ENCODE data around the gene FOXD4L6.
"Not testable (repeated sequence)": the region's sequence is repeated elsewhere in the genome, so short reads cannot be mapped to it uniquely, and the experiment has no call there.

The FOXD4L6 gene

DNA sequence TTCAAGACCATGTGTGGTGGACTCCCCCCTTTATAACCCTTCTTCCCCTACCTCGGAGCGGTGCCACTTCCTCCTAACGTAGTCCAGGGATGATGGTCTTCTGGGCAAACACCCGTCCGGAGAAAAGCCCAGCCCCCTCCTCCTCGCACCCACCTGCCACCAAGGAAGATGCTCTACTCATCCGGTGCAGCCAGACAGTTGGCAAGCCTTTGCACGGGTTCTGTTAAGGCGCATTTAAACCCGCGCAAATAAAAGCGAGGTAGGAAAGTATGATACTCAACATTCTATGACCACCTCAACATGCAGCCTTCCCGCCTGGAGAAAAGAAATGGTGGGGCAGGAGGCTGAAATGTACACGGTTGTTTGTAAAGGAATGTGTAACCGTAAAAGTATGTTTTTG, at the start of gene FOXD4L6:
Gene FOXD4L6 (minus strand): TSS at position 101 of the 400 bp plus-strand sequence. CDS start 298 bp downstream, outside the sequence.
- not testable (repeated sequence) for DNase-seq

DNA sequence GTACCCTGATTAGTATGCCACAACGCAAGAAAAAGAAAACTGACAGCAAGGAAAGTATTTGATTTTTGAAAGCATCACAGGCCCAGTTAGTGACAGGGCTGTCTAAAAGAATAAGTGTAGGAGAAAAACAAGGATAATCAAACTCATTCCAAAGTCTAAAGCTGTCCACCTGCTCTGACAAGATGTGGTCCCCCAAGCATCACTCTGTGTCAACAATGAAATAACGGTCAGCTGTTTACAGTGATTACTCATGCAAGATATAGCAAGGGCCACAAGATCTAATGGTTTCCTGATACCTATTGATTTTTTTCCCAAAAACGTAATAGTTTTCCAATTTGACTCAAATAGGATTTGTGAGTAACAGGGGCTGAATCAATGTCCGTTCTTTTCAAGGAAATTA, 46.5 kb upstream of the FOXD4L6 start:
- not testable (repeated sequence) for DNase-seq

DNA sequence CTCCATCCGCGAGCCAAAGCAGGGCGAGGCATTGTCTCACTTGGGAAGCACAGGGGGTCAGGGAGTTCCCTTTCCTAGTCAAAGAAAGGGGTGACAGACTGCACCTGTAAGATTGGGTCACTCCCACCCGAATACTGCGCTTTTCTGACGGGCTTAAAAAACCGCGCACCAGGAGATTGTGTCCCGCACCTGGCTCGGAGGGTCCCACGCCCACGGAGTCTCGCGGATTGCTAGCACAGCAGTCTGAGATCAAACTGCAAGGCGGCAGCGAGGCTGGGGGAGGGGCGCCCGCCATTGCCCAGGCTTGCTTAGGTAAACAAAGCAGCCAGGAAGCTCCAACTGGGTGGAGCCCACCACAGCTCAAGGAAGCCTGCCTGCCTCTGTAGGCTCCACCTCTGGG, 21.6 kb upstream of the FOXD4L6 start:
- DNase-seq, result not testable (repeated sequence)

DNA sequence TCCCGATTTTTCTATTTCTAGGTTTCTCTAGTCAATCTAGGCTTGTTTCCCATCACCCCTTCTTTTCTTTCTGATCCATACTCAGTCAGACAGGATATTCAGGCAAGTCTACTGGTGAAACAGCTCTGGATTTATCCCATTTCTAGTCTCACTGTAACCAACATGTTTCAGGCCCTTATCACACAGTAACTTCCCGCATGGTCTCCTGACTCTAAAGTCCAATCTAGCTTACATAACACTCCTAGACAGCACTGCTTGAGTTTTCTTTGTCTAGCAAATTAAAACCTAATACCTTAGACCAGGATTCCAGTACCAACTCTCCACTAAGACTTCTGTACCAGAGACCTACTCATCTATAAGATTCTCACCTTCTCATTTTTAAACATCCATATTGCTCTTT, 13.4 kb upstream of the FOXD4L6 start:
- DNase-seq, result not testable (repeated sequence)

DNA sequence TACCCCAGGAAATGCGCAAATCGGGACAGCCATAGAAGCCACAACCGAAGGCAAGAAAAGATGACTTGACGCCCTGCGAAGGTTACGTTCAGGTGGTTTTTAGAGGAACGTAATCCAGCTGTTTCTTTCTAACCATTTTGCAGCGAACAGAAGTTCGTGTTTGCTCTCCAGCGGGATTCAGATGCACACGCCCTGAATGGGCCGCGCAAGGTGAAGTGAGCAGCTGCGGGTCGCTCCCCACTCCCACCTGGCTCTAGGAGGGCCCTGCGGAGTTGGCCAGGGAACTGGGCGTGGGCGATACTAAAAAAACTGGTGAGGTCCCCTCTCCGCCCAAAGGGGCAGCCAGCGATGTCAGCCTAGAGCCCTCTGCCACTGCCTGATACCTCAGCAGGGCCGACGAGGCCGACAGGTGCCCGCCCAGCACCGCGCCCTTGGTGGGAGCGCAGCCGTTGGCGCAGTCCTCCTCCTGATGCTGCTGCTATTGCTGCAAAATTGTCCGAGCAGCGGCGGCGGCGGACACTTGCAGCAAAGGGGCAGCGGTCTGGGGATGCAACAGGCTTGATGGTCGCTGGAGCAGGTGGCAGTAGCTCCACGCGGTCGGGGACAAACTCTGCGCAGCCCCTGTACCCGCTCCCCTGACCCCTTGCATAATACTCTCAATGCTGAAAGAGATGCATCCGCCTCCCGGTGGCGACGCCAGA, 1.6 kb downstream of the FOXD4L6 start:
- DNase-seq, result not testable (repeated sequence)

DNA sequence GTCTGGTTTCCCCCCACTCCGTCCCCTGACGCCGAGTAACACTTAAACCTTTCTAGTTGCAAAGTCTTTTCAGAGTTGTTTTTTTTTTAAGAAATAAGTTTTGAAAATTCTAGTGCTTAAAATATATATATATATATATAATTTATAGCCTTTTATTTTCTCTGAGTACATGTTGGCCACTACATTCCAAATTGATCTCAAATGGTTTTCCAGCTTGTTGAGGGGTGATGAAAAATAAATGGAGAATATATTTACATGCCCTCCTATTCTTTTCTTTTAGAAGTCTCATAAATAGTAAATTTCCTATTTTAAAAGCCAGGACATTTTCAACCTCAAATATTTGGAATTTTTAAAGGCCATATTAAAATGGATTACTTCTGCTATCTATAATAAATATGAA, 2.5 kb downstream of the FOXD4L6 start:
- DNase-seq, result not testable (repeated sequence)

DNA sequence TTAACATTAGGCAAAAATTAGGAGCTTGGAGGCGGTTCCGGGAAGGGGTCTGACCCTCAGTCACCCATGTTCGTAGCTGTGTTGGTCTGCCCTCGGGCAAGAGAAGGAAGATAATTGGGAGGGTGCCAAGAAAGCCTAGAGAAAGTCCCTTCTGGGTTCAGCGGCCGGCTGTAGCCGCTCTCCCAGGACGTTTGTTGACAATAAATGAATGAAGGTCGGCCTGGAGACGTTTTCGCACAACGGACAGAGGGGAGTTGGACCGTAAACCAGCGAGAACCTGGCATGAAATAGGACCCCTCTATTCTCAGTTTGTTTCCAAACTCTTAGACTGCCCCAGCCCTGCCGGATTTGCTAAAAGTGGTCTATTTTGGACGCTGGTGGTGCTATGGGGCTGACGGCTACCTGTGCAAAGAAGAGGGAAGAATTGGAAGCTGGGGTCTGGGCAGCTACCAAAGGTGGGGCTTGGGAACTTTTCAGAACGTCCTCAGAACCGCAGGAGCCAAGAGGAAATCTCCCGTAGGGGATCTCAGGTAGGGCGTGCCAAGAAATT, 3.3 kb downstream of the FOXD4L6 start:
- not testable (repeated sequence) for DNase-seq

DNA sequence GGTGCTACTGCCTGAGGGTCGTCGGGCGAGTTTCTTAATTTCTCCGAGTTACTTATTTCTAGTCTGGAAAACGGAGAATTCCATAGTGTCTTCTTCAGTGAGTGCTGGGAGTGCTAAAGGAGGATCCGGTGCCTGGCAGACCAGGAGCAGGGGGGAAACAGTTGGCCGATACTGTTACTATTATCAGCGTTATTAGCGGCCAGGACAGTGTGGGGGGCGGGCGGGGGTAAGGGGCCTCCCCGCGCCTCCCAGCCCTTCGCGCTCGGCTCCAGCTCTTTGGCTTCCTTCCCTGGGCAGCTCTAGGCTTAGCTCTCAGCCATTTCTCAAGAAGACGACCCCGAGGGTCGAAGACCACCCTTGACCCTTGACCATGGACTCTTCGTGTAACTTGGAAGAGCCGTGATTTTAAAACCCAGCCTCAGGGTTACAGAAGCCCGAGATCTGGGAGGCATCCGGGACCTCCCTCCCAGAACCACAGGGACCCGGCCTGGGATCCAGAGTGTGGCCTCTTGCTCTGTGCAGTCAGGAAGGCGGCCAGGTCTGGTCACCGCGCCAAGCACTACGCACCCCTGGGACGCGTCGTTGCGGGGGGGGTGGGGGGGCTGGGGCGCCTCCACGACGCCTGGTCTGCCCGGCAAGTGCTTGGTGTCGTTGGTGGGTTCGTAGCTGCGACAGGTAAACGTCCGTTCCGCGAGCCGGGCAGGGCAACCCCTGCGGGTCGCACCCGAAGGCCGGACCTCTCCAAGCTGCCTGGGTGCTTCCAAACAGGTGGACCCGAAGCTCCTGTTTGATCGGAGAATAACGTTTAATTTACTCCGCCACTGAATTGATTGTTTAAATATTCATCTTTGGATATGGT, 4.0 kb downstream of the FOXD4L6 start:
- DNase-seq, result not testable (repeated sequence)

DNA sequence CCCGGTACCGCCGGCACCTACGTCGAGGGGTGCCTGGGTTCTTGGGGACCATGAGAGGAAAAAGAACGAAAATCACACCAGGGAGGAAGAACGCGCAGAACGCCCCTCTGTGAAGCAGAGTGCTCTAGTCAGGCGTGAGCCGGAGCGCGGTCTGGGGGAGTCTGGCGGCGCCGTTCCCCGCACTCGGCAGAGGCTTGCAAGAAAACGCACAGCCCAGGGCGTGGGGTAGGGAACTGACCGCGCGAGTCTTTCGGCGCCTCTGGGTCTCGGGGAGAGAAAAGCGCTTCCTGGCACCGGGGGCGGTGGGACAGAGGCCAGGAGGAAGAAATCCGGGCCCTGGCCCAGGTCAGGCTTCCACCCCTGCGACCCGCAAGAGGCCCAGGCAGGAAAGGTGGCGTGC, 4.7 kb downstream of the FOXD4L6 start:
- not testable (repeated sequence) for DNase-seq

DNA sequence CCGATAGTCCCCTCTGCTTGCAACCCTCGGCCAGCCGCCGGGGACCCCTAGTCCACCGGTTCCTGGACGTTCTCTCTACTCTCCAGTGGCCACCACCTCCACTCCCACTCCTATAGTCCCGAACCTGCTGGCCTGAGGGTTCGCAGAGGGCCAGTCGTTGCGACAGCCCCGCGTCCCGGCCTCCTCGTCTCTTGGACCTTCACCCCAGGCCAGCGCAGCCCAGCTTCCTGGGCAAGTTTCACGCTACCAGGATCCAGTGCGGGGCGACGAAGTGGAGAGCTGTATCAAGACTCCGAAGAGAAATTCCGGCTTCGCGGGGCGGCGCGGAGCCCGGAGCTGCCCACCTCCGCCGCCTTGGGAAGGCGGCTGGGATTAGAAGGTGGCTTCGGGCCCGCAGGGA, 5.1 kb downstream of the FOXD4L6 start:
- DNase-seq, result not testable (repeated sequence)

DNA sequence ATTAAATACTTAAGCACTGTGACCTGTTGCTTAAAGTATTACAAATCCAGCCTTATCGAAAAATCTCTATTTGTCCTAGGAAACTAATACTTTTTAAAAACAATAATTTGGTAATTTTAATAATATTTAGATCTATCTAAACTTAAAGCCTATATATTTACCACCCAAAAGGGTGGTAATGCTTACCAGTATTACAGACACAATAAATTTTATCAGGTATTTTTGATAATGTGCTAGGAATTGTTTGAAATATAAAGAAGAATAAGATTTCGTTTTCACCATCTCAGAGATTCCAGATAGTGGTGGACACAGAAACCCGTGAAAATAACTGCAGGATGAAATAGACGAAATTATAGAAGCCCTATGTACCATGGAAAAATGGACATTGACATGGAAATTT, 7.8 kb downstream of the FOXD4L6 start:
- not testable (repeated sequence) for DNase-seq

DNA sequence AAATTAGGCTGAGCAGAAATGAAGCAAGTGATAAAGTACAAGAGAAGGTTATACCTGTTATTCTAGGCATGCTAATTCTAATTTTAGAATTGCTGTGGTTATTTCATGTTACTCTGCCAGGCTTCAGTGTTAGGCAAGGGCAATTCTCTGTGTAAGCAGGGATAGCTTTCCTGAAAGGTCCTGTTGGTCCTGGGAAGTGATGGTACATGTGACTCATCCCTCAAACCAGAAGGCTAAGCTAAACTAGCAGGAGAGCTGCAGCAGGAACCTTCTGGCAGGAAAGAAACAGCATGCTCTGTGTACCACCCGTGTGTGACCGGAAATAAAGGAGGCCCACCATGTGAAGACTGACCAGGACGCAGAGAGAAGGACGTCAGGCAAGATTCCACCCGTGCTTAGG, 8.8 kb downstream of the FOXD4L6 start:
- not testable (repeated sequence) for DNase-seq

DNA sequence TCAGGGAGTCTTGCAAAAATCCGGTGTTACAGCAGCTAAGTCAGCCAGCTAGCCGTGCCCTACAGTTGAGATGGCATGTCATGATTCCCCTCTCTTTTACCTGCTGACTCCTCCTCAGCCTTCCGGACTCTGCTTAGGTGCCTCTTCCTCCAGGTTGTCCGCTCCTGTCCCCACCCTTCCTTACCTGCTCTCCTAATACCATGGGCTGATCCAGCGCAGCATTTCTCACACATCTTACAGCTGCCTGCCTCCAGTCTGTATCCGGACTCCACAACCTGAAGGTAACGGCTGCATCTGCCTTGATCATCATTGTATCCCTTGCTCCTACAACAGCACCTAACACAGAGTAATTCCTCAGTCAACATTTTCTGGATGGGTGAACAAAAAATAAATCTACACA, 9.2 kb downstream of the FOXD4L6 start:
- not testable (repeated sequence) for DNase-seq

DNA sequence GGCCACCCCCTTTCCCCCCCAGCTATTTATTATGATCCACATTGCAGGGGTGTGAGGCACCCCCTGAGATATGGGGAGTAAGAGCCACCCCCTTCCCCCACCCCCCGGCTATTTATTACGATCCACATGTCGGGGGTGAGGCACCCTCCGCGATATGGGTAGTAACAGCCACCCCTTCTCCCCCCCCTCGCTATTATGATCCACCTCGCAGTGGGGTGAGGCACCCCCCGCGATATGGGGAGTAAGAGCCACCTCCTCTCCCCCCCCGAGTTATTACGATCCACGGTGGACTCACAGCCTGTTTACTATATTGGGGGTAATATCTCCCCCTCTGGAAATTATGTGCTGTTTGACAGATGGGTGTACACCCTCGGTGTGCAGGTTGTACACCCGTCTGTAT, 15.1 kb downstream of the FOXD4L6 start:
- not testable (repeated sequence) for DNase-seq

DNA sequence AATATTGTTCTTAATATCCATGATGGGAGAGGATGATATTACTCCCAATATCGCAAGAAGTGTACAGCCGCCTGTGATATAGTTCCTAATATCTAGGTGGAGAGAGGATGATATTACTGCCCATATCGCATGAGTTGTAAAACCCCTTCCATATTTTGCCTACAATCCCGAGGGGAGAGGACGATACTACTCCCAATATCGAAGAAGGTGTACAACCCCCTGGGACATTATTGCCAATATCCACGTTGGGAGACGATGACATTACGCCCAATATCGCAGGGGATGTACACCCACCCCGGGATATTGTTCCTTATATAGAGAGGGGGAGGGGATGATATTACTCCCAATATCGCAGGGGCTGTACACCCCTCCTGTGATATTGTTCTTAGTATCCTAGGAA, 17.1 kb downstream of the FOXD4L6 start:
- not testable (repeated sequence) for DNase-seq

DNA sequence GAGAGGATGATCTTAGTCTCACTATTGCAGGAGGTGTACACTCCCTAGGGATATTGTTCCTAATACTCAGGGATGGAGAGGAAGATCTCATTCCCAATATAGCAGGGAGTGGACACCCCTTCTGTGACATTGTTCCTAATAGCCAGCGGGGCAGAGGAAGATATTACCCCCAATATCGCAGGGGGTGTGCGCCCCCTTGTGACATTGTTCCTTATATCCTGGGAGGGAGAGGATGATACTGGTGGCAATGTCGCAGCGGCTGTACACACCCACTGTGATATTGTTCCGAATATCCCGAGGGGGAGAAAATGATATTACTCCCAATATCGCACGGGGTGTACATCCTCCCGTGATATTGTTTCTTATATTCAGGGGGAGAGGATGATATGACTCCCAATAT, 17.6 kb downstream of the FOXD4L6 start:
- not testable (repeated sequence) for DNase-seq

DNA sequence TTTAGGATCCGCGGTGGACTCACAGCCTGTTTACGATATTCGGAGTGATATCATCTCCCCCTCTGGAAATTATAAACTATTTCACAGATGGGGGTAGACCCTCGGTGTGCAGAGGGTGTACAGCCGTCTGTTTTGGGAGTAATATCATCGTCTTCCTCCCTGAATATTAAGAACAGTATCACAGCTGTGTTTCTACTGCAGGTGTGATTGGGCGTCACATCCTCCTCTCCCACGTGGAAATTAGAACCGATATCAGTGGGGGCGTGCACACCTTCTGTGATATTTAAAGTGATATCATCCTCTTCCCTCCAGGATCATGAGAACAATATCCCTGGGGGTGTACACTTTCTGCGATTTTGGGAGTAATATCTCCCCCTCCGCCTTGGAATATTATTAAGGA, 19.2 kb downstream of the FOXD4L6 start:
- not testable (repeated sequence) for DNase-seq

DNA sequence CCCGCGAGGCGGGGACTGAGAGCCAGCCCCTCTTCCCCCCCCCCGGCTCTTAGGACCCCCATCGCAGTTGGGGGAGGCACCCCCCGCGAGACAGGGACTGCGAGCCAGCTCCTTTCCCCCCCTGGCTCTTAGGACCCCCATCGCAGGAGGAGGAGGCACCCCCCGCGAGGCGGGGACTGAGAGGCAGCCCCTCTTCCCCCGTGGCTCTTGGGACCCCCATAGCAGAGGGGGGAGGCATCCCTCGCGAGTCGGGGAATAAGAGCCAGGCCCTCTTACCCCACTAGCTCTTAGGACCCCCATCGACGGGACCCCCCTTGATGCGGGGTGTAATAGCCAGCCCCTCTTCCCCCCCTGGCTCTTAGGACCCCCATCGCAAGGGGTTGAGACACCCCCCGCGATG, 19.7 kb downstream of the FOXD4L6 start:
- not testable (repeated sequence) for DNase-seq

DNA sequence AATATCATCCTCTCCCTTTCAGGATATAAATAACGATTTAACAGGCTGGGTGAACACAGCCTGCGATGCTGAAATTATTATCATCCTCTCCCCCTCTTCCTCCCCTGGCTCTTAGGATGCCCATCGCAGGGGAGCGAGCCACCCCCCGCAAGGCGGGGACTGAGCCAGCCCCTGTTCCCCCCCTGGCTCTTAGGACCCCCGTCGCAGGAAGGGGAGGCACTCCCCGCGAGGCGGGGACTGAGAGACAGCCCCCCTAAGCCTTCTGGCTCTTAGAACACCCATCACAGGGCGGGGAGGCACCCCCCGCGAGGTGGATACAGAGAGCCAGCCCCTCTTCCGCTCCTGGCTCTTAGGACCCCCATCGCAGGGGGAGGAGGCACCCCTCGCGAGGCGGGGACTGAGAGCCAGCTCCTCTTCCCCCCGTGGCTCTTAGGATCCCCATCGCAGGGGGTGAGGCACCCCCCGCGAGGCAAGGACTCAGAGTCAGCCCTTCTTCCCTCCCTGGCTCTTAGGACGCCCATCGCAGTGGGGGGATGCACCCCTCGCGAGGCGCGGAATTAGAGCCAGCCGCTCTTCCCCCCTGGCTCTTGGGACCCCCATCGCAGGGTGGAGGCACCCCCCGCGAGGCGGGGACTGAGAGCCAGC, 21.9 kb downstream of the FOXD4L6 start:
- DNase-seq, result not testable (repeated sequence)

DNA sequence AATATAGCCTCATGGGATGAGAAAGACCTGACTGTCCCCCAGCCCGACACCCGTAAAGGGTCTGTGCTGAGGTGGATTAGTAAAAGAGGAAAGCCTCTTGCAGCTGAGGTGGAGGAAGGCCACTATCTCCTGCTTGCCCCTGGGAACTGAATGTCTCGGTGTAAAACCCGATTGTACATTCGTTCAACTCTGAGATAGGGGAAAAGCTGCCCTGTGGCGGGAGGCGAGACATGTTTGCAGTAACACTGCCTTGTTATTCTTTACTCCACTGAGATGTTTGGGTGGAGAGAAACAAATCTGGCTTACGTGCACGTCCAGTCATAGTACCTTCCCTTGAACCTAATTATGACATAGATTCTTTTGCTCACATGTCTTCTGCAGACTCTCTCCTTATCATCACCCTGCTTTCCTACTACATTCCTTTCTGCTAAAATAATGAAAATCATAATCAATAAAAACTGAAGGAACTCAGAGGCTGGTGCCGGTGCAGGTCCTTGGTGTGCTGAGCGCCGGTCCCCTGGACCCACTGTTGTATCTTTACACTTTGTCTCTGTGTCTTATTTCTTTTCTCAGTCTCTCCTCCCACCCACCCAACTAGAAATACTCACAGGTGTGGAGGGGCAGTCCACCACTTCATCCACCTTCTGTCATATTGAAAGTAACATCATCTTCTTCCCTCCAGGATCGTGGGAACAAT, 22.8 kb downstream of the FOXD4L6 start:
- DNase-seq, result not testable (repeated sequence)

DNA sequence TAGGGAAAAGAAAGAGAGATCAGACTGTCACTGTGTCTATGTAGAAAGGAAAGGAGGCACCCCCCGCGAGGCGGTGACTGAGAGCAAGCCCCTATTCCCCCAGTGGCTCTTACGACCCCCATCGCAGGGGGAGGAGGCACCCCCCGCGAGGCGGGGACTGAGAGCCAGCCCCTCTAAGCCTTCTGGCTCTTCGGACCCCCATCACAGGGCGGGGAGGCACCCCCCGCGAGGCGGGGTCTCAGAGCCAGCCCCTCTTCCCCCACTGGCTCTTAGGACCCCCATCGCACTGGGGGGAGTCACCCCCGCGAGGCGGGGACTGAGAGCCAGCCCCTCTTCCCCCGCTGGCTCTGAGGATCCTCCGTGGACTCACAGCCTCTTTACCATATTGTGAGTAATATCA, 23.9 kb downstream of the FOXD4L6 start:
- DNase-seq, result not testable (repeated sequence)

DNA sequence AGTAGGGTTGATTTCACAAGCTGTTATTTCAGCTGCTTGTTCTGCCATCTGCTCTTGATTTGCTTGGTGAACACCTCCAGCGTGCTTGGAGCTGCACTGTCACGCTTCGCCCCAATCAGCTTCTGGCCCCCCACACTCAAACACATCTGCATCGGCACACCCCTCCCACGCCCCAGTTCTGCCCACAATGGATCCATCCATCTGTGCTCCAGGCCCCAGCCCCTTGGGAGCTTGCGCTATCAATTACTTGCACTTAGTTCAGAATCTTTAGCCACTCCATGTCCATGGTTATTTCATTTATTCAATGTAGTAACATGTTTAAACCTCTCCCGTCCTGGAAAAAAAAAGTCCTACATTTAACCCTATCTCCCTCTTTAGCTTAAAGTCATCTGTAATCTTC, 28.0 kb downstream of the FOXD4L6 start:
- not testable (repeated sequence) for DNase-seq

Data from OCI-M1 (cell line).